Measurements from ENCODE around the gene MERTK. TPM values are rescaled to one million over a fixed set of nuclear protein-coding genes. Genes with fewer than 3 reads are reported as not detected.

MERTK gene
- total and polyA plus RNA-seq, 2 experiments from 2014 or later = under 0.01 TPM; not detected in 1

DNA sequence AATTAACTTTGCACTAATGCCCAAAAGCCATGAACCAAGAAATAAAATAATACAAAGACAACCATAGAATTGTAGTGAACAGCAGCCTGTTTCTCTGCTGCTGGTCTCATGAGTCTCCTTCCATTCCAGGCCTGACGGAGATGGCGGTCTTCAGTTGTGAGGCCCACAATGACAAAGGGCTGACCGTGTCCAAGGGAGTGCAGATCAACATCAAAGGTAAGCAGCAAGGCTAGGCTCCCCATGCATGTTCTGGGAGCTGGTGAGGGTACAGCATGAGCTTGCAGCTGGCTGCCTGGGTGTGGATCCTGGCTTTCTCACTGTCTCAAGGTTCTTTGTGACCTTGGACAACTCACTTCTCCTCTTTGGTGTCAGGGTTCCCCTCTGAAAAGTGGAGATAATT lies 66.7 kb downstream of the MERTK start:
- in situ Hi-C loops (cut with MboI) = no loop called here

DNA sequence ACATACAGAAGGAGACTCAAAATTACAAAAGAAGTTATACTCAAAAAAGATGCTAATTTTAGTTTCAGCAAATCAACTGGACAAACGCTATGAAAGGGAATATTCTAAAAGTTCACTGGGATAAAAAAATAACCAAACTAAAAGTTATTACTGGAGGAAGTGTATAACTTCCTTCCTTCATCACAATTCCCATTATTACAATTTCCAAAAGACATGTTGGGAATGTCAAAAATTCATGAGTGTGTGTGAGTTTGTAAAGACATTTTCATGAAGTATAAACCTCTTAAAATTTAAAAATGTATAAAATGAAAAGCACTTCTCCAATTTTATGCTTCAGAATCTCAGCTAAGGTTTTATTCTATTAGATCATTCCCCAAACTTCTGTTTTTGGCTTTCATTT lies 67.8 kb downstream of the MERTK start:
- H3K9me2 ChIP-seq (ENCODE audit: insufficient read depth) = no peaks in the 10 kb centered on the region
- 84 to 89% methylated on average over 1 of the region's 1 CpG for WGBS, 2 experiments (ENCODE audit: low coverage in 1 of 2, low lambda C conversion rate in 2 of 2, missing lambda C conversion rate in 2 of 2)
- no peak for DNase-seq
- no peaks in the 10 kb centered on the region for H3K79me2 ChIP-seq (ENCODE audit: insufficient read depth)
- H3F3A ChIP-seq (ENCODE audit: insufficient read depth) = no peaks in the 10 kb centered on the region
- no peaks in the 10 kb centered on the region for H4K20me1 ChIP-seq (ENCODE audit: insufficient read depth)
- H3K9me3 ChIP-seq (ENCODE audit: low read depth) = no peaks in the 10 kb centered on the region
- H3K4me1 ChIP-seq (ENCODE audit: insufficient read depth) = no peaks in the 10 kb centered on the region
- H3K27ac ChIP-seq = no peak overlapping the region
- H3K36me3 ChIP-seq (ENCODE audit: low read depth) = no peaks in the 10 kb centered on the region
- H3K4me2 ChIP-seq (ENCODE audit: unreplicated experiment) = no peak overlapping the region
- no peak for TF ChIP-seq EZH2 (IDR thresholded peaks at IDR 0.05; ENCODE audit: insufficient read depth, poor library complexity, severe bottlenecking)
- in situ Hi-C loops (cut with MboI) = no loop called here
- no peak overlapping the region for H2AFZ ChIP-seq
- H3K4me3 ChIP-seq = no peak overlapping the region
- H3K9ac ChIP-seq = no peak overlapping the region
- H3K27me3 ChIP-seq (replicated peaks; ENCODE audit: insufficient read depth) = peaks cover 62% of the 10 kb centered on the region

More for the DNA sequence above, 66.7 kb downstream of the MERTK start:
- whole genome bisulfite sequencing, 2 experiments (ENCODE audit: low coverage in 1 of 2, low lambda C conversion rate in 2 of 2, missing lambda C conversion rate in 2 of 2) = 64 to 85% methylated on average over 3 of the region's 3 CpGs
- Histone ChIP-seq H3K4me3 (no peak overlapping the region), H3K9me2 (ENCODE audit: insufficient read depth) (no peaks in the 10 kb centered on the region), H2AFZ (no peak overlapping the region), H3K79me2 (ENCODE audit: insufficient read depth) (no peaks in the 10 kb centered on the region), H3K9me3 (ENCODE audit: low read depth) (no peaks in the 10 kb centered on the region), H3K27me3 (replicated peaks; ENCODE audit: insufficient read depth) (peaks cover 60% of the 10 kb centered on the region), H3K36me3 (ENCODE audit: low read depth) (no peaks in the 10 kb centered on the region), H3K27ac (no peak overlapping the region), H3F3A (ENCODE audit: insufficient read depth) (no peaks in the 10 kb centered on the region), H4K20me1 (ENCODE audit: insufficient read depth) (no peaks in the 10 kb centered on the region), H3K9ac (no peak overlapping the region), H3K4me1 (ENCODE audit: insufficient read depth) (no peaks in the 10 kb centered on the region), H3K4me2 (ENCODE audit: unreplicated experiment) (no peak overlapping the region)
- no peak for TF ChIP-seq EZH2phosphoT487 (IDR thresholded peaks at IDR 0.05; ENCODE audit: insufficient read depth, low read depth)
- TF ChIP-seq EZH2 (IDR thresholded peaks at IDR 0.05; ENCODE audit: insufficient read depth, poor library complexity, severe bottlenecking) = no peak
- no peak for DNase-seq

GRCh38 chr2:111967018-111967417 lies 68.6 kb downstream of the MERTK start:
- Histone ChIP-seq H3K79me2 (ENCODE audit: insufficient read depth) (no peaks in the 10 kb centered on the region), H3K9ac (no peak overlapping the region), H3K4me3 (no peak overlapping the region), H3K27me3 (replicated peaks; ENCODE audit: insufficient read depth) (peaks cover 60% of the 10 kb centered on the region), H3K27ac (no peak overlapping the region), H3K4me2 (ENCODE audit: unreplicated experiment) (no peak overlapping the region), H4K20me1 (ENCODE audit: insufficient read depth) (no peaks in the 10 kb centered on the region), H3K9me3 (ENCODE audit: low read depth) (no peaks in the 10 kb centered on the region), H3K9me2 (ENCODE audit: insufficient read depth) (no peaks in the 10 kb centered on the region), H3F3A (ENCODE audit: insufficient read depth) (no peaks in the 10 kb centered on the region), H3K36me3 (ENCODE audit: low read depth) (no peaks in the 10 kb centered on the region), H3K4me1 (ENCODE audit: insufficient read depth) (no peaks in the 10 kb centered on the region), H2AFZ (no peak overlapping the region)
- in situ Hi-C loops (cut with MboI) = no loop called here
- DNase-seq = no peak
- 73 to 88% methylated on average over 1 of the region's 1 CpG for WGBS, 2 experiments (ENCODE audit: low coverage in 1 of 2, low lambda C conversion rate in 2 of 2, missing lambda C conversion rate in 2 of 2)
- TF ChIP-seq EZH2 (IDR thresholded peaks at IDR 0.05; ENCODE audit: insufficient read depth, poor library complexity, severe bottlenecking) (no peak), EZH2phosphoT487 (IDR thresholded peaks at IDR 0.05; ENCODE audit: insufficient read depth, low read depth) (no peak)

DNA sequence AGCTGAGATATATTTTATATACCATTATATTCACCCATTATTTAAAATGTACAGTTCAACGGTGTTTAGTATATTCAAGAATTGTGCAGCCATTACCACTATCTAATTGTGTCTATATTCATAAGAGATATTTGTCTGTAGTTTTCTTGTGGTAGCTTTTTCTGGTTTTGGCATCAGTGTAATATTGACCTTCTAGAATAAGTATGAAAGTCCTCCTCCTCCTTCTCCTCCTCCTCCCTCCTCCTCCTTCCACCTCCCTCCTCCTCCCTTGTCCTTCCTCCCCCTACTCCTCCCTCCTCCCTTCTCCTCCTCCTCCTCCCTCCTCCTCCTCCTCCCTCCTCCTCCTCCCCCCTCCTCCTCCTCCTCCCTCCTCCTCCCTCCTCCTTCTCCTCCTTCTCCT lies 72.0 kb downstream of the MERTK start:
- H3K79me2 ChIP-seq (ENCODE audit: insufficient read depth) = no peaks in the 10 kb centered on the region
- TF ChIP-seq EZH2phosphoT487 (IDR thresholded peaks at IDR 0.05; ENCODE audit: insufficient read depth, low read depth) (no peak), EZH2 (IDR thresholded peaks at IDR 0.05; ENCODE audit: insufficient read depth, poor library complexity, severe bottlenecking) (no peak)
- WGBS, 2 experiments (ENCODE audit: low coverage in 1 of 2, low lambda C conversion rate in 2 of 2, missing lambda C conversion rate in 2 of 2) = 80 to 94% methylated on average over 1 of the region's 1 CpG
- peaks cover 40% of the 10 kb centered on the region for H3K27me3 ChIP-seq (replicated peaks; ENCODE audit: insufficient read depth)
- no peaks in the 10 kb centered on the region for H3K9me3 ChIP-seq (ENCODE audit: low read depth)
- H4K20me1 ChIP-seq (ENCODE audit: insufficient read depth) = no peaks in the 10 kb centered on the region
- H3K4me1 ChIP-seq (ENCODE audit: insufficient read depth) = peaks cover 14% of the 10 kb centered on the region
- H3K4me3 ChIP-seq = no peak overlapping the region
- no peak overlapping the region for H3K27ac ChIP-seq
- no peak overlapping the region for H3K4me2 ChIP-seq (ENCODE audit: unreplicated experiment)
- in situ Hi-C loops (cut with MboI) = no loop called here
- no peaks in the 10 kb centered on the region for H3K9me2 ChIP-seq (ENCODE audit: insufficient read depth)
- H3K36me3 ChIP-seq (ENCODE audit: low read depth) = no peaks in the 10 kb centered on the region
- no peak for DNase-seq
- peaks cover 2% of the 10 kb centered on the region; the same call in 1 of the 2 replicates for H3F3A ChIP-seq (ENCODE audit: insufficient read depth)
- no peak overlapping the region for H3K9ac ChIP-seq
- H2AFZ ChIP-seq = no peak overlapping the region

Measured in GM23248 (cell line).